Measurements from ENCODE around the gene YAP1.

The YAP1 gene

GRCh38 chr11:102155676-102156075 lies 45.4 kb downstream of the YAP1 start:
- intact Hi-C loops (cut with DNase I), result no loop called here
- no peak for DNase-seq

- DNase-seq, result no peak
- intact Hi-C loops (cut with DNase I), result no loop called here
Observed at GRCh38 chr11:102157219-102157618, 47.0 kb downstream of the YAP1 start.

GRCh38 chr11:102158164-102158735 lies 48.0 kb downstream of the YAP1 start:
- intact Hi-C loops (cut with DNase I), result no loop called here
- DNase-seq, result no peak

DNA sequence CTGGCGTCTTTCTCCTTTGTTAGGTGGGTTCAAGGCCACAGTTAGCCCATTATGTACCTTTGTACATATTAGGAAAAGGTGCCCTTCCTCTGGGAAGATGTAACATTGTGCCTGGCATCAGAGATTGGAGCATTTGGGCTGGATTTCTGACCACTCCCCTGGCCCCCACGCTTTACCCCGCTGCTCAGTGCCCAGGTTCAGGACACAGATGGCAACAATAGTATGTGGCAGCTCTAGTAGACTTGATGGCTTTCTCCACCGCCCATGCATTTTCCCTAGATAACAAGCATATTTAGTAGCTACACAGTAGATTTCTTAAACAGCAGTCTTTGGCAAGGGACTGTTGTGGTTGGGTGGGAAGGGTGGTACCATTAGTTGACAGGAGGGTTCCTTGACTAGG lies 53.1 kb downstream of the YAP1 start:
- no peak for DNase-seq
- intact Hi-C loops (cut with DNase I), result no loop called here

- intact Hi-C loops (cut with DNase I), result no loop called here
Observed at GRCh38 chr11:102166175-102167064, 56.2 kb downstream of the YAP1 start.

DNA sequence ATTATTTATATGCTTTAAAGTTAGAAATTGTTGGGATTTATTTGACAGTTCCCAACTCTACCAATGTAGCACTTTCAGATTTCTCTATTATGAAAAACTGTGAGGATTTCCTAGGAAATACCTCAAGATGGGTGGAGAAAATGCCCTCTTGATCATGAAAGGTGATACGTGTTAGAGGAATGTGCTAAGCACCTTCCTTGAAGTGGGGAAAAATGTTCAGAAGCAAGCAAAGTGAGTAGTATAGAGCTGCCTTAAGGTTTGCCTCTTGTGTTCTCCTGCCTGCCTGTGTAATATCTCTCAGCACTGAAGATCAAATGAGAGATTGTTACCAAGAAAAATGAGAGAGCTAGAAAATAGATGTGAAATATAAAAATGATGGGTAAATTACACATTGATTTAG lies 58.2 kb downstream of the YAP1 start:
- intact Hi-C loops (cut with DNase I), result no loop called here
- DNase-seq, result no peak

More at GRCh38 chr11:102166175-102167064, 56.2 kb downstream of the YAP1 start:
- no peak for DNase-seq

- intact Hi-C loops (cut with DNase I), result no loop called here
Observed at GRCh38 chr11:102171101-102171500, 60.9 kb downstream of the YAP1 start.

GRCh38 chr11:102172127-102172848 lies 62.0 kb downstream of the YAP1 start:
- intact Hi-C loops (cut with DNase I), result no loop called here
- DNase-seq, result no peak

More at GRCh38 chr11:102171101-102171500, 60.9 kb downstream of the YAP1 start:
- DNase-seq, result no peak

DNA sequence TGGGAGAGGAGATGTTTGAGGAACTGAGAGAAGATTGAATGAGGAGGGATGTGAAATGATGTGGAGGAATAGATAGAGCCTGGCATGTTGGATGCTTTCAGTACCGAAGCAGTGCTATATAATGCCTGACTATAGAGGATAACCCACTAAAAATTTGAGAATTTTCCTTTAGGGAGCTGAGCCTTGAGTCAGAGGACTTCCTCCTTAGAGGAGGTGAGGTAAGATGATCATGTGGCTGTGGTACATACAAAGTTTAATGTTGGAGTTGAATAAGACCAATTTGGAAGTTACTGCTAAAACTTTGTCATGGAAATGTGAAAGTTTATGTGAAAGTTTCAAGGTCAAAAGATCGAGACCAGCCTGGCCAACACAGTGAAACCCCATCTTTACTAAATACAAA lies 66.9 kb downstream of the YAP1 start:
- DNase-seq, result no peak
- intact Hi-C loops (cut with DNase I), result no loop called here

- intact Hi-C loops (cut with DNase I), result no loop called here
- no peak for DNase-seq
Observed at GRCh38 chr11:102177974-102178631, 67.9 kb downstream of the YAP1 start.

GRCh38 chr11:102179371-102179770 lies 69.1 kb downstream of the YAP1 start:
- DNase-seq, result peak in 1 of 10 donors; percentile 41
- intact Hi-C loops (cut with DNase I), result no loop called here

DNA sequence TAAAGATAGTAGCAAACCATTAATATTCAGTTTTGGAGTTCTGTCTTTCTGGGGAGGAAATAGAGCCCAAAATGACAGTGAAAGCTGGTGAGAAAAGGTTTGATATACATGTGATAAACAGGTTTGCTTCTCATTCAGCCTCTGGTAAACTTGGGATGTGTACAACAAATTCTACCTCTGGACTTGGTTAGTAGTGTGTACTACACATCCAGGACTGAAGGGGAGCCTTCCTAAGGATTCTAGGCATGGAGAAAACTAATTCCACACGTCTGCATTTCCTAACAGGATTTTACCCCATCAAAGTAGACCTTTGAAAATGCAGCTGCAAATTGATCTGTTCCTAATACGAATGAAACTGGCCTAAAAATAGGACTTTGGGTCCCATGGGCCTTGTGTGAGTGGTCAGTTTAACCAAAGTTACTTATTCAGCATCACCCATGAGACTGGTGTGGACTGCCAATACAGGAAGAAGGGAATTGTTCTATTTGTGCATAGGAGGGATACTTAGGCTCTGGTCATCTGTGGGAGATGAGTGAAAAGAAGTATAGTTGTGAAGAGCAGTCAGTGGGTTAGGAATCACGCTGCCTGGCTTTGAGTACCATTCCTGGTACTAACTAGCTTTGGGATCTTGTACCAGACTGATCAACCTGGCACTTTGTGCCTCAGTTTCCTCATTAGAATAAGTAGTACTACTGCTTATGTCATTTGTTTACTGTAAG lies 74.2 kb downstream of the YAP1 start:
- intact Hi-C loops (cut with DNase I), result no loop called here

DNA sequence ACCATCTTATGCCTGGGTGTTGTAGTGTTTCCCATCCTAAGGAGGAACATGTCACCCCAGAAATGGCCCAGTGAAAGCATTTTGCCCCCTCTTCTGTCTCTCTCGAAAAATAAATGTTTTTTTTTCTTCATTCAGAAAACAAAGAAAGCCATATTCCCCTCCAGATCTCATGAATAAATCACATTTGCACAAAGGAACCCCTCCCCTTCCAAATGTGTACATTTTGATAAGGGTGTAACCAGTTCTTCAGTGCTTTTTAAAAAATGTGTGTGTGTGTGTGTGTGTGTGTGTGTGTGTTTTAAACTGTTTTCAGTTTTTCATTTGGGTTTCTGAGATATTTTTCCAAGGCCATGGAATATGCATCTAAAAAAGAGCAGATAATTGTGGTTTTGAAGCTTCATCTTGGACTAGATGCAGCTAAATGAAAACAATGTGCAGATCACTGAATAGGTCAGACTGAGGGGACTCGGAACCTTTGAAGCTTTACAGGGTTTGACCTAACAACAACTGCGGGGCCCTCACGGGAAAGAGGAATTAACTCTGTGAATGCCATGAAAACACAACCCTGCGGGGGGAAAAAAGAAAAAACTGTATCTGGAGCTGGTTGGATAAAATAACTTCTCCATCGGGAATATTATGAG lies 76.4 kb downstream of the YAP1 start:
- no peak for DNase-seq
- intact Hi-C loops (cut with DNase I), result no loop called here

More for the DNA sequence above, 74.2 kb downstream of the YAP1 start:
- no peak for DNase-seq

DNA sequence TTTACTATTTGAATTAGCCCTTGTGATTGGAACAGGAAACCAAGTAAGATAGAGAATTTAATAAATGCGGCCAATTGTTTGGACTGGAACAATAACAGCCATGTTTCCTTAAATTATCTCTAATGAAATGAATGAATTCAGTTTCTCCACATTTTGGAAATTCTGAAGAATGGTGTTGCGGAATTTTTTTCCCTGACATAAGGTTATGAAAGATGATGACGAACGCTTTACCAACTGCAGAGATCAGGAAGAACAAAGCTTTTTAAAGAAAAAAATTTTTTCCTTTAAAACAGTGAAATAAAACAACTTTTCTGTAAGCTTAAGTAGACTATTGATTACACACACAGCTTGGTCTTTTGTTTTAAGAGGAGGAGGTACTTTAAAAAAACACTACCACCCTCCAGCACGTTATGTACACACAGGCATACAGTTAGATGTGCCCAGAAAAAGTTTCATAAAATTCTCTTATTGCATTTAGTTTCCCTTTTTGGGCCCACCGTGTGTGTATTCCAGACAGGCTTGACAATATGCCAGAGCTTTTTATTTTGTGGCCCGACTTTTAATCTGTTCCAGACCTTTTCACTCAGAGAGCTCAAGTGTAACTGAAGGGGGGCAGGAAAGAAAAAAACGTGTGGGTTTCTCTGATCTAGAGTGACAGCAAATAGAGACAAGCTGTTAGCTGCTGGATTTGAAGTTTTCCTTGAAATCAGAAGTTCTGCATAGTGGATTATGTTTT lies 77.3 kb downstream of the YAP1 start:
- no peak for DNase-seq
- intact Hi-C loops (cut with DNase I), result no loop called here

DNA sequence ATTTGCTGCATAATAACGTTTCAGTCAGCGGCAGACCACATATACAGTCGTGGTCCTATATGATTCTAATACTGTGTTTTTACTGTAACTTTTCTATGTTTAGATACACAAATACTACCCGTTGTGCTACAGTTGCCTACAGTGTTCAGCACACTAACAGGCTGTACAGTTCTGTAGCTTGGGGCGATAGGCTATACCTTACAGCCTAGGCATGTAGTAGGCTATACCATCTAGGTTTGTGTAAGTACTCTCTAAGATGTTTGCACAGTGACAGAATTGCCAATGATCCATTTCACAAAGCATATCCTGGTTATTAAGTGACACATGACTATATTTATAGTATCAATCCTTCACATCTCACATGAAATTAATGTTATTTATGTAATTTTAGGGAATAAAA lies 78.2 kb downstream of the YAP1 start:
- DNase-seq, result no peak
- intact Hi-C loops (cut with DNase I), result no loop called here

GRCh38 chr11:102191832-102192231 lies 81.6 kb downstream of the YAP1 start:
- intact Hi-C loops (cut with DNase I), result no loop called here
- DNase-seq, result no peak

- intact Hi-C loops (cut with DNase I), result no loop called here
- DNase-seq, result no peak
Observed at GRCh38 chr11:102192349-102193066, 82.3 kb downstream of the YAP1 start.

DNA sequence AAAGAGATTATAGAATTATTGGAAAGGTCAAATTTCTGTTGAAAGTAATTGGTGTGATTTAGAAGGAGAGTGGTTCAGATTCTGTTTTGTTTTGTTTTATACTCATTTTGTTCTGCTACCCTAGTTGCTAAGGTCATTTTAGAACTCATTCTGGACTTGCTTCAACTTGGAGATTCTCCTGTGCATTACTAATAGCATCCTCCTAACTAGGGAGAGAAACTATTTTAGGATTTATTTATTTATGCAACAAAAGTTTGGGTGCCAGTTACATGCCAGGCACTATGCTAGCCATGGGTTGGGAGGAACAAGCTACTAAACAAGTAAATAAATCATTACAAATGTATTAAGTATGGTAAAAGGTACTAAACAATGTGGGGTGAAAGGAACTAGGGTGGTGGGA lies 84.0 kb downstream of the YAP1 start:
- intact Hi-C loops (cut with DNase I), result no loop called here
- DNase-seq, result no peak

Data from posterior cingulate gyrus (tissue), 11 donors.